Measurements from ENCODE around the gene SNX4. TPM values are rescaled to one million over a fixed set of nuclear protein-coding genes. Genes with fewer than 3 reads are reported as not detected.

SNX4 gene
- total and polyA plus RNA-seq, 2 of the 4 experiments (the other 2 are of a cell fraction): 10.7 to 25.6 TPM

DNA sequence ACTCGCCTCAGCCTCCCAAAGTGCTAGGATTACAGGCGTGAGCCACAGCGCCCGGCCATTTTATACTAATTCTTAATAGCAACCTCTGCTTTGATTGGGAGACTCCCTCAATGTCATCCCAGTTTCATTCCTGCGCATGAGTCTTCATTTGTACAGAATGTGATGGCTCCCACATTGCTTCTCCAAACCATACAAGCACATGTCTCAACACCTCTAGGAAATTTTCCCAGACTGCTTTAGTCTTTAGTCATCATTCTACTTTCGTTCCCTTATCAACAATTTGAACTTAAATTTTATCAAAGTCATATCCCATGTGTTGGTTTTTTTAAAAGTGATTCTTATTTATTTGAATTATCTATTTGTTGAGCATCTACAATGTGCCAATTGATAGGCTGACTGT lies 58.1 kb downstream of the SNX4 start:
- H4K5ac ChIP-seq (ENCODE audit: low read depth, low read length): no peak overlapping the region
- no peak overlapping the region for H3K4me3 ChIP-seq (ENCODE audit: insufficient read depth, low read depth, low read length)
- no peak overlapping the region for H3K9ac ChIP-seq (ENCODE audit: low read depth, low read length)
- in situ Hi-C loops (cut with MboI; ENCODE audit: low sequenced_read_pairs): no loop called here
- DNase-seq (peak; percentile 51), ATAC-seq (ENCODE audit: low read depth) (peak; percentile 46; the same call in 1 of the 2 replicates)
- no peak overlapping the region for H2AK9ac ChIP-seq (replicated peaks; ENCODE audit: low read depth, low read length, poor library complexity)
- no TSS peak for BruUV-seq (replicated peaks)
- H3K4me1 ChIP-seq (ENCODE audit: control insufficient read depth, insufficient read depth, low read length): peaks cover 4% of the 10 kb centered on the region; the same call in 1 of the 2 replicates
- H3K4ac ChIP-seq (ENCODE audit: low read depth, low read length): no peak overlapping the region
- peaks cover 26% of the 10 kb centered on the region for H3K36me3 ChIP-seq (ENCODE audit: control insufficient read depth, insufficient read depth, low read length)
- no peak overlapping the region for H2AFZ ChIP-seq (replicated peaks; ENCODE audit: low read length, poor library complexity)
- H3K23ac ChIP-seq (ENCODE audit: low read depth, low read length): no peak overlapping the region
- H3K18ac ChIP-seq (ENCODE audit: low read depth, low read length): no peak overlapping the region
- no peak overlapping the region for H4K91ac ChIP-seq (ENCODE audit: insufficient read depth, low read depth, low read length)
- H3K9me3 ChIP-seq (ENCODE audit: control insufficient read depth, insufficient read depth, low read length): peaks cover 2% of the 10 kb centered on the region; the same call in 1 of the 2 replicates
- H3K9me1 ChIP-seq (ENCODE audit: insufficient read depth, low read length): no peaks in the 10 kb centered on the region
- no peak overlapping the region for H3K27ac ChIP-seq (ENCODE audit: insufficient read depth, low read length)
- dilution Hi-C loops (cut with HindIII; ENCODE audit: low sequenced_read_pairs, unreplicated experiment): no loop called here
- ChIA-PET POLR2A (ENCODE audit: unreplicated experiment) (no interaction called here), CTCF (no interaction called here)
- no peaks in the 10 kb centered on the region for H4K20me1 ChIP-seq (ENCODE audit: insufficient read depth, low read length)
- intact Hi-C loops (cut with micrococcal nuclease): loop anchor here (10.0 kb wide), 1 partner anchor 123 kb away; no protein-coding TSS in a partner anchor
- H2BK15ac ChIP-seq (ENCODE audit: low read depth, low read length): no peak overlapping the region
- H2BK120ac ChIP-seq (ENCODE audit: low read depth, low read length): no peak overlapping the region
- peaks cover 0 to 3% of the 10 kb centered on the region in 2 experiments; a peak in 3 of 4 replicates for H3K79me1 ChIP-seq (ENCODE audit: low read depth in 1 of 2, low read length in 2 of 2)
- H2BK5ac ChIP-seq (ENCODE audit: low read depth, low read length, poor library complexity, severe bottlenecking): no peak overlapping the region
- no peak overlapping the region for H2BK20ac ChIP-seq (ENCODE audit: low read depth, low read length)
- H3K27me3 ChIP-seq (ENCODE audit: control insufficient read depth, insufficient read depth, low read length): no peaks in the 10 kb centered on the region
- no peak overlapping the region for H4K8ac ChIP-seq (ENCODE audit: low read depth in 2 of 2, low read length in 2 of 2)
- no peak for TF ChIP-seq MXI1 (IDR thresholded peaks at IDR 0.05; ENCODE audit: borderline replicate concordance, low read depth, low read length)
- TF ChIP-seq ELK1 (IDR thresholded peaks at IDR 0.05; ENCODE audit: borderline replicate concordance, low read depth, low read length): no peak
- no peak for TF ChIP-seq RAD21 (IDR thresholded peaks at IDR 0.05; ENCODE audit: low read length)
- no peak for TF ChIP-seq MAZ (IDR thresholded peaks at IDR 0.05; ENCODE audit: borderline replicate concordance, low read depth, low read length)
- TF ChIP-seq, protein P1, sequence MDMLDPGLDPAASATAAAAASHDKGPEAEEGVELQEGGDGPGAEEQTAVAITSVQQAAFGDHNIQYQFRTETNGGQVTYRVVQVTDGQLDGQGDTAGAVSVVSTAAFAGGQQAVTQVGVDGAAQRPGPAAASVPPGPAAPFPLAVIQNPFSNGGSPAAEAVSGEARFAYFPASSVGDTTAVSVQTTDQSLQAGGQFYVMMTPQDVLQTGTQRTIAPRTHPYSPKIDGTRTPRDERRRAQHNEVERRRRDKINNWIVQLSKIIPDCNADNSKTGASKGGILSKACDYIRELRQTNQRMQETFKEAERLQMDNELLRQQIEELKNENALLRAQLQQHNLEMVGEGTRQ (IDR thresholded peaks at IDR 0.05; ENCODE audit: low read depth, low read length): no peak
- no peak for TF ChIP-seq NFE2L2 (IDR thresholded peaks at IDR 0.05; ENCODE audit: low read depth, low read length)
- WGBS, 2 experiments (ENCODE audit: extremely low coverage in 2 of 2, insufficient read length in 1 of 2): 100% methylated on average over 1 of the region's 6 CpGs; no CpG with 5 or more reads in 1 of the 2 experiments
- no peak overlapping the region for H3K4me2 ChIP-seq (ENCODE audit: low read depth, low read length)
- no peak overlapping the region for H3K56ac ChIP-seq (ENCODE audit: extremely low read depth, insufficient read depth, low read length)
- no peak overlapping the region for H3K14ac ChIP-seq (replicated peaks; ENCODE audit: low read depth, low read length)
- no peak overlapping the region for H2AK5ac ChIP-seq (ENCODE audit: low read depth, low read length)
